MG63 (cell line): ENCODE results near the gene CCDC112. TPM values are rescaled to one million over a fixed set of nuclear protein-coding genes. Genes with fewer than 3 reads are reported as not detected.

ENCODE experiments used
- DNase-seq: peaks from one replicate; pipeline ENCODE4 v3.0.0-alpha.2; 2020
- H3K27me3 ChIP-seq: fragments of 250-450 bp; sonication (Bioruptor Pico); 2 replicates; pipeline ENCODE4 v1.5.1; 2020; ENCODE audit warnings: mild to moderate bottlenecking, moderate library complexity
- H3K36me3 ChIP-seq: fragments of 250-450 bp; sonication (Bioruptor Pico); 2 replicates; pipeline ENCODE4 v1.5.1; 2020; ENCODE audit warnings: mild to moderate bottlenecking, moderate library complexity
- H3K4me3 ChIP-seq: fragments of 250-450 bp; sonication (Bioruptor Pico); 2 replicates; pipeline ENCODE4 v1.5.1; 2020; ENCODE audit warnings: mild to moderate bottlenecking, moderate library complexity
- H3K9me3 ChIP-seq: fragments of 250-450 bp; sonication (Bioruptor Pico); 2 replicates; pipeline ENCODE4 v1.5.1; 2020; ENCODE audit warnings: mild to moderate bottlenecking, moderate library complexity
- total RNA-seq: library from RNA; depleted of rRNA; stranded (reverse); fragments of >200 nt; shearing (Covaris generic); gene quantifications from 2 replicates; pipeline ENCODE4 v1.2.3, GENCODE V29; 2014; ENCODE audit warnings: low replicate concordance; rRNA removed

The CCDC112 gene
- total RNA-seq, 1 experiment from 2014 or later, result 13.9 TPM

DNA sequence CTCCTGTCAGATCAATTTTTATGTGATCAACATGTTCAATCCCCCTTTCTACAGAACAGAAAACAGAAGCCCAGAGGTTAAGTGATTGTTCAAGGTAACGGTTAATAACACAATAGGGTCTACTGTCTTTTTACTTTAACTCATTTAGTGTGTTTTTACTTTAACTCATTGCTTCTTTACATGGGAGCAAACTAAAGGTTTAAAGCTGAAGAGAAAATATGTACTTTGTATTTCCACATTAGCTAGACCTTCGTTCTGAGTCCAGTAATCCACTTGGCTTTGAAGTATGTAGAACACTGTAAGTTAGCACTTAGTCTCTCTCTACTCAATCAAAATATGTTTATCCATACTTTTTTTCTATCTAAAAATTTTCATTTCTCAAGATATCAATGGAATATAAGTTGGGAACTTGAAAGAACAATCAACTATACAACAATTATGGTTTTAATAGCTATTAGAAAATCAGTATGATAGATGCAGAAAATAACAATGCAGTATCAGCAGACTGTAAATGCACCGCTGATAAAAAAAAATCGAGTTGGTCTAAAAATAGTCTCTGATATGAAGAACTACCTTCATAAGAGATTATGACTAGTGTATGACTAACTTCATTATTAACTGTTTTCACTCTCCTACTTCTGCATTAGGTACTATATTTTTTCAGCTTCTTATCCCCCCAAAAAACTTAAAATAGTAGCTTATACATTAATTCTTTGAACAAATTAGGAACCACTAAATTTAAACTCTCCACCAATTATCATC lies 54.4 kb downstream of the CCDC112 start:
- Histone ChIP-seq H3K27me3 (no peaks in the 10 kb centered on the region), H3K9me3 (no peaks in the 10 kb centered on the region), H3K4me3 (no peak overlapping the region), H3K36me3 (peaks cover 15% of the 10 kb centered on the region)
- no peak for DNase-seq

DNA sequence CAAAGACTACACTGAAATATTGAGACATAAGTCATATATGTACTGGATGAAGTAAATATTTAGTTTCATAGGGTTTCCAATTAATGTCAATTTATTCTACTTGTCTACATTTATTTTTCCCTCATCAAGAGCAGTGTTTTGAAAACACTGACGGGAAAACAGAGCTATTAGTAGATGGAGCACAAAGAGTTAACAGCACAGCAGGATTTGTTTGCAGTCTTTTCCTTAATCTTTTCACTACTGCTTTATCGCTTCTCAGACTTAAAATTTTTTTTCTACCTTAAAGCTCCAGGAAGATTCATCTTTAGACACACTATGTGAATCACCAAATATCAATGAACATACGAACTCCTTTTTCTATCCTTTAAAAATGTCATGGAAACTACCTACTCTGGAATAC lies 59.4 kb downstream of the CCDC112 start:
- H3K27me3 ChIP-seq, result no peaks in the 10 kb centered on the region
- H3K36me3 ChIP-seq, result peaks cover 17% of the 10 kb centered on the region
- DNase-seq, result no peak
- no peaks in the 10 kb centered on the region for H3K9me3 ChIP-seq
- H3K4me3 ChIP-seq, result no peak overlapping the region

DNA sequence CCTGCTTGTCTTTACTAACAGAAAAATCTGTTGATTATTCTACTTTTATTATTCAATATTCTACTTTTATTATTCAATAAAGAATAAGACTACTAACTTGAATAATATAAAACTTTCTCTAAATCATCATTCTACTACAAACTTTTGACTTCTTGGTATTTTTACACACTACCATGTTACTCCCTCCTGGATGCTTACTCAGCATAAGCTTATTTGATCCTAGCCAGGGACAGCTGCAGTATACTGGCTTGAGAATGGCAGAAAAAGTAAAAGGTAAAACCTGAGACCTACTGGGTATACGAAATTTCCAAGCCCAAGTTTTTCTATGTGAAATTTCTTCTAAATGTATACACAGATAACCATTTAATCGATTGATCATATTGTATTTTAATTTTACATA lies 59.9 kb downstream of the CCDC112 start:
- Histone ChIP-seq H3K9me3 (no peaks in the 10 kb centered on the region), H3K27me3 (no peaks in the 10 kb centered on the region), H3K4me3 (no peak overlapping the region), H3K36me3 (peaks cover 17% of the 10 kb centered on the region)
- DNase-seq, result no peak

DNA sequence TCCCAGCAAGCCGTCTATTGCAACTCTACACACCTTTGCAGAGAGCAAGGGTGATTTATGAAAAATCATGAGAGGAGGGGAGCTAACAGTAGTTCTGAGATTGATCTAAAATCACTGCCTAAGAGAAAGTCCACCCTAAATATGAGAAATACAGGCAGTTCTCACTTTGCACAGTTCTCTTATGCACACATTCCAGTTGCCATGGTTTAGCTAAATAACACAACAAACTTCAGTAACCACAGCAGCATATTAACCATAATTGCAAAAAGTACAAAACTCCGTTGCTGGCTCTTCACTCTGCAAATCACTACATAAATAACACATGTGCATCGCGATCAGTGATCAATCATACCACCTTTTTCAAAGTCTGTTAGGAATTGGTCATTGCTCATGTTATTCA lies 64.9 kb downstream of the CCDC112 start:
- no peak overlapping the region for H3K4me3 ChIP-seq
- no peaks in the 10 kb centered on the region for H3K9me3 ChIP-seq
- DNase-seq, result no peak
- peaks cover 23% of the 10 kb centered on the region for H3K36me3 ChIP-seq
- H3K27me3 ChIP-seq, result no peaks in the 10 kb centered on the region

DNA sequence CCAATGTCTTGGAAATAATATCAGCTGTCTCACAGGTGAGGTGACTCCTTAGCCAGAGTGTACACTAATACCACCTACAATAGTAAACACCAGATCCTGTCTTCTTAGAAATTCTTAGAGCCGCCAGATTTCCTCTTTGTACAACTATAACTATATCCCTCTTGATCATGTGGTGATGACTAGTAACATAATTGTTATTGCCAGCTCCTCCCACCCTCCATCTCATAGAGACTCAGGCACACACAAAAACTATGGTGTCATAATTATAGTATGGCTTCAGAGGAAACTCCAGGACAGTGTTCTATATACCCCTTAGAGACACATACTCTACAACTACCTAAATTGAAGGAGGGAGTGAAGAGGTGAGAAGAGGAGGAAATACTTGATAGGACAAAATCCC lies 66.8 kb downstream of the CCDC112 start:
- Histone ChIP-seq H3K27me3 (no peaks in the 10 kb centered on the region), H3K4me3 (no peak overlapping the region), H3K36me3 (peaks cover 23% of the 10 kb centered on the region), H3K9me3 (no peaks in the 10 kb centered on the region)
- DNase-seq, result no peak

DNA sequence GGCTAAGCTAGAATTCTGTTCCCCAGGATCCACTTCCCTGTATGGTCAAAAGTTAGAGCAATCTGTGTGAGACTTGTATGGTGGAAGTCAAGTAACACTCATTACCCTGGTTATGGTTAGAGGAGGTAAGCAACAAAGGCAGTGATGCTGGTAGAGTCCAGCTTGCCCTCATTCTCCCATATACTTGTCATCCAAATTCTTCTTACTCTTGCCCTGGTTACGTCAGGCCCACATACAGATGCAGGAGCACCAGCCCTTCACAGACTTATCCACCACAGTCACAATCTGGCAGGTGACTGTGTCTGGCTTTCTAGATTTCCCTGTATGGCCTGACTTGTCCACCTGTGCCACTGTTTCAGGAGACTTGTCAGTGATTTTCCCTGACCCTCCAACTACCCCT lies 69.2 kb downstream of the CCDC112 start:
- H3K9me3 ChIP-seq, result no peaks in the 10 kb centered on the region
- H3K36me3 ChIP-seq, result peaks cover 21% of the 10 kb centered on the region
- no peaks in the 10 kb centered on the region for H3K27me3 ChIP-seq
- H3K4me3 ChIP-seq, result no peak overlapping the region
- no peak for DNase-seq

Other genes with a start within 250 kb of the CCDC112 start
- 0.10 TPM in 1 of 2 replicates, not detected in the other for gene TRIM36, start 126.7 kb downstream of the CCDC112 start, total RNA-seq
- 15.3 and 17.3 TPM in 2 replicates for gene PGGT1B, start 33.8 kb downstream of the CCDC112 start, total RNA-seq
- gene FEM1C, start 248.1 kb upstream of the CCDC112 start, total RNA-seq, result 12.4 and 23.6 TPM in 2 replicates